Measurements from ENCODE around the gene CNBD2.
"Not testable (repeated sequence)": the region's sequence is repeated elsewhere in the genome, so short reads cannot be mapped to it uniquely, and the experiment has no call there.

- not testable (repeated sequence) for TF ChIP-seq POLR2A, POLR2AphosphoS5 (IDR thresholded peaks at IDR 0.05; ENCODE audit: low read depth, low read length)
Measured at GRCh38 chr20:36026131-36026530, 57.7 kb downstream of the CNBD2 start.

Measured in GM12892 (cell line).